Stimulated activated CD4-positive, alpha-beta T cell treated with anti-CD3 and anti-CD28 coated beads, Interleukin-2, amount 100 ng/mL, for 24 hours (primary cell): ENCODE results near the gene TSSK1B.

Experiments used
- DNase-seq, 2 donors: peaks; one replicate each; pipeline ENCODE4 v3.0.0-alpha.2; 2020

TSSK1B gene

GRCh38 chr5:113397046-113397445 lies 37.7 kb downstream of the TSSK1B start:
- no peak for DNase-seq

GRCh38 chr5:113394658-113395057 lies 40.1 kb downstream of the TSSK1B start:
- no peak for DNase-seq

GRCh38 chr5:113390224-113390623 lies 44.6 kb downstream of the TSSK1B start:
- no peak for DNase-seq

GRCh38 chr5:113389116-113389515 lies 45.7 kb downstream of the TSSK1B start:
- DNase-seq: no peak

GRCh38 chr5:113387844-113388243 lies 46.9 kb downstream of the TSSK1B start:
- DNase-seq: no peak

GRCh38 chr5:113384782-113385285 lies 50.0 kb downstream of the TSSK1B start:
- DNase-seq: no peak

GRCh38 chr5:113382731-113383130 lies 52.1 kb downstream of the TSSK1B start:
- DNase-seq: no peak
